ENCODE data around the gene JUP. TPM values are rescaled to one million over a fixed set of nuclear protein-coding genes. Genes with fewer than 3 reads are reported as not detected.

JUP gene
- polyA plus RNA-seq, 1 donor from 2014 or later = 46.1 TPM

DNA sequence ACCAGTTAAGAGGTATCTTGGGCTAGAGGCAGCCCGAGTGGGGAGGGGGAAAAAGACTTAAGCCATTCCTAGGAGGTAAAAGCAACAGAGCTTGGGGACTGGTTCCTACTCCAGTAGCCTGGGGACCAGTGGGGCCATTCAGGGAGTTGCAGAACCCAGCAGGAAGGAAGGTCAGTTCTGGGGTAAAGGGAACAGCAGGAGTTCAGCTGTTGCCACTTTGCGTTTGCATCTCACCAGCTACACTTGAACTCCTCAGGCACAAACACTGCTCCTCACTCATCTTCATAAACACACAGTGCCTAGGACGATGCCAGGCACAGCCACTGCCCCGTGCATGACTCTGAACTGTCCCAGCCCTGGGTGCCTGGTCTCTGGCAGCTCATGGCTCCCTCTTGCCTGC, 56.0 kb downstream of the JUP start:
- no peaks in the 10 kb centered on the region for H4K20me1 ChIP-seq (ENCODE audit: insufficient read depth)
- H3K27ac ChIP-seq (ENCODE audit: low read length) = no peak overlapping the region
- TF ChIP-seq TAF1 (IDR thresholded peaks at IDR 0.05; ENCODE audit: low read depth) = no peak
- TF ChIP-seq, protein P1, sequence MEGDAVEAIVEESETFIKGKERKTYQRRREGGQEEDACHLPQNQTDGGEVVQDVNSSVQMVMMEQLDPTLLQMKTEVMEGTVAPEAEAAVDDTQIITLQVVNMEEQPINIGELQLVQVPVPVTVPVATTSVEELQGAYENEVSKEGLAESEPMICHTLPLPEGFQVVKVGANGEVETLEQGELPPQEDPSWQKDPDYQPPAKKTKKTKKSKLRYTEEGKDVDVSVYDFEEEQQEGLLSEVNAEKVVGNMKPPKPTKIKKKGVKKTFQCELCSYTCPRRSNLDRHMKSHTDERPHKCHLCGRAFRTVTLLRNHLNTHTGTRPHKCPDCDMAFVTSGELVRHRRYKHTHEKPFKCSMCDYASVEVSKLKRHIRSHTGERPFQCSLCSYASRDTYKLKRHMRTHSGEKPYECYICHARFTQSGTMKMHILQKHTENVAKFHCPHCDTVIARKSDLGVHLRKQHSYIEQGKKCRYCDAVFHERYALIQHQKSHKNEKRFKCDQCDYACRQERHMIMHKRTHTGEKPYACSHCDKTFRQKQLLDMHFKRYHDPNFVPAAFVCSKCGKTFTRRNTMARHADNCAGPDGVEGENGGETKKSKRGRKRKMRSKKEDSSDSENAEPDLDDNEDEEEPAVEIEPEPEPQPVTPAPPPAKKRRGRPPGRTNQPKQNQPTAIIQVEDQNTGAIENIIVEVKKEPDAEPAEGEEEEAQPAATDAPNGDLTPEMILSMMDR (IDR thresholded peaks at IDR 0.05; ENCODE audit: poor library complexity, severe bottlenecking) = no peak
- no peak for TF ChIP-seq EZH2 (IDR thresholded peaks at IDR 0.05; ENCODE audit: borderline replicate concordance, insufficient read depth, low read length, poor library complexity, severe bottlenecking)
- H2AFZ ChIP-seq (ENCODE audit: low read depth, low read length) = no peak overlapping the region
- H3F3A ChIP-seq (ENCODE audit: insufficient read depth, low read length, poor library complexity, severe bottlenecking) = no peaks in the 10 kb centered on the region
- H3K9me2 ChIP-seq (ENCODE audit: insufficient read depth, low read length) = no peaks in the 10 kb centered on the region
- no peak overlapping the region for H3K9ac ChIP-seq (ENCODE audit: low read length)
- no peak overlapping the region for H3K4me3 ChIP-seq (ENCODE audit: low read length)
- H3K9me3 ChIP-seq (ENCODE audit: low read length) = no peaks in the 10 kb centered on the region
- H3K4me2 ChIP-seq (ENCODE audit: low read length) = no peak overlapping the region
- peaks cover 36% of the 10 kb centered on the region for H3K27me3 ChIP-seq (ENCODE audit: insufficient read depth, low read depth, low read length)
- no peaks in the 10 kb centered on the region for H3K79me2 ChIP-seq (replicated peaks; ENCODE audit: insufficient read depth, low read length)
- no peaks in the 10 kb centered on the region for H3K36me3 ChIP-seq (ENCODE audit: insufficient read depth, low read length)

DNA sequence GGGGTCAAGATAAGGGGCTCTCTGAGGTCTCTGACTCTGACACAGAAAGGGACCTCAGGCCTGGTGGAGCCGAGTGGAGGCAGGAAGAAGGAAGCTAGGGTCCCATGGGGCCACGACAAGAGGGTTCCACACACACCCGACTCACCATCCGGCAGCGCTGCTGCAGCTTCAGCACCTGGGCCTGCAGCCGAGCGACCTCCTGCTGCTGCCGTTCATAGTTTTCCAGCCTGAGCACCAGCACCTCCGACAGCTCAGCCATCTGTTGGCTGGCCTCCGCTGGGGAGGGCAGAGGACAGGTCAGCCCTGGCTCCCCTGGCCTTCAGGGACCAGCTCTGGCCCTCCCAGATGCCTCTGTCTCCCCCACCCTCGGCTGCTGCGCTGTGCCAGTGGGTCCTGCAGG, 58.5 kb downstream of the JUP start:
- Histone ChIP-seq H3K4me2 (ENCODE audit: low read length) (no peak overlapping the region), H3K9ac (ENCODE audit: low read length) (no peak overlapping the region), H2AFZ (ENCODE audit: low read depth, low read length) (no peak overlapping the region), H3K27me3 (ENCODE audit: insufficient read depth, low read depth, low read length) (peaks cover 13% of the 10 kb centered on the region), H4K20me1 (ENCODE audit: insufficient read depth) (no peaks in the 10 kb centered on the region), H3F3A (ENCODE audit: insufficient read depth, low read length, poor library complexity, severe bottlenecking) (no peaks in the 10 kb centered on the region), H3K9me3 (ENCODE audit: low read length) (no peaks in the 10 kb centered on the region), H3K4me3 (ENCODE audit: low read length) (no peak overlapping the region), H3K36me3 (ENCODE audit: insufficient read depth, low read length) (no peaks in the 10 kb centered on the region), H3K79me2 (replicated peaks; ENCODE audit: insufficient read depth, low read length) (no peaks in the 10 kb centered on the region), H3K9me2 (ENCODE audit: insufficient read depth, low read length) (no peaks in the 10 kb centered on the region), H3K27ac (ENCODE audit: low read length) (no peak overlapping the region)
- no peak for TF ChIP-seq EZH2 (IDR thresholded peaks at IDR 0.05; ENCODE audit: borderline replicate concordance, insufficient read depth, low read length, poor library complexity, severe bottlenecking)

DNA sequence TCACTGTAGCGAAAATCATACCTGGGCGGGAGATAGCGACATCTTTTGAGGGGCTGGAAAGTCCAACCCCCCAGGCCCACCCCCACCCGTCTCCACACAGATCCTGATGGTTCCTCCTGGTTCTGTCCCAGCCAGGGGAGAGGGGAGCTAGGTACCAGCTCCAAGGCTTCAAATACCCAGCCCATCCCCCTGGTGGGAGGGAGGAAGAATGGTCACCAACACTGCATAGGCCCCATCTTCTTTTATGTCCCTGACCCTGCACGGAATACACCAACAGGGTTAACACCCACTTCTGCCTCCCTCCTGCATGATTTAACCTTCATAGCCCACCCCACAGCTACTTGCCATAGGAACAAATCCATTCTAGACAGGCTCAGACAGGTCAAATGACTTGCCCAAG, 61.4 kb downstream of the JUP start:
- TF ChIP-seq MXI1 (conservative IDR thresholded peaks at IDR 0.05; ENCODE audit: poor library complexity, severe bottlenecking) (no peak), RAD21 (conservative IDR thresholded peaks at IDR 0.05) (no peak), EP300 (conservative IDR thresholded peaks at IDR 0.05; ENCODE audit: poor library complexity, severe bottlenecking) (no peak), SMC3 (conservative IDR thresholded peaks at IDR 0.05; ENCODE audit: poor library complexity) (no peak), EZH2 (IDR thresholded peaks at IDR 0.05; ENCODE audit: borderline replicate concordance, insufficient read depth, low read length, poor library complexity, severe bottlenecking) (no peak), TAF1 (IDR thresholded peaks at IDR 0.05; ENCODE audit: low read depth) (no peak)
- Histone ChIP-seq H3K4me3 (ENCODE audit: low read length) (no peak overlapping the region), H3K9ac (ENCODE audit: low read length) (no peak overlapping the region), H3F3A (ENCODE audit: insufficient read depth, low read length, poor library complexity, severe bottlenecking) (no peaks in the 10 kb centered on the region), H3K79me2 (replicated peaks; ENCODE audit: insufficient read depth, low read length) (no peaks in the 10 kb centered on the region), H3K27ac (ENCODE audit: low read length) (no peak overlapping the region), H3K36me3 (ENCODE audit: insufficient read depth, low read length) (no peaks in the 10 kb centered on the region), H4K20me1 (ENCODE audit: insufficient read depth) (no peaks in the 10 kb centered on the region), H3K9me2 (ENCODE audit: insufficient read depth, low read length) (no peaks in the 10 kb centered on the region), H3K27me3 (ENCODE audit: insufficient read depth, low read depth, low read length) (no peaks in the 10 kb centered on the region), H3K9me3 (ENCODE audit: low read length) (no peaks in the 10 kb centered on the region), H3K4me2 (ENCODE audit: low read length) (no peak overlapping the region), H2AFZ (ENCODE audit: low read depth, low read length) (no peak overlapping the region)

All from neural cell (in vitro differentiated cells).